GM21528 (cell line): ENCODE results near the gene LPCAT4.

Source experiments
- ATAC-seq: cut with Tn5 transposase; IDR thresholded peaks from one replicate; pipeline ENCODE4 v1.9.1; 2021; ENCODE audit warnings: mild to moderate bottlenecking, moderate library complexity; ENCODE audit not compliant: unreplicated experiment, low FRiP score

LPCAT4 gene

GRCh38 chr15:34339946-34340345 lies 27.1 kb downstream of the LPCAT4 start:
- no peak for ATAC-seq

GRCh38 chr15:34338347-34338746 lies 28.6 kb downstream of the LPCAT4 start:
- no peak for ATAC-seq

- peak; percentile 58 for ATAC-seq
Measured at GRCh38 chr15:34337557-34338306, 29.3 kb downstream of the LPCAT4 start, which contains the start of gene SLC12A6. TSS of gene SLC12A6 (minus strand) at chr15:34337781. CDS start at chr15:34336680, 1,101 bp downstream.

- peak; percentile 3 for ATAC-seq
Measured at GRCh38 chr15:34336991-34337556, 29.9 kb downstream of the LPCAT4 start.

- ATAC-seq: no peak
Measured at GRCh38 chr15:34336231-34336990, 30.6 kb downstream of the LPCAT4 start.

- no peak for ATAC-seq
Measured at GRCh38 chr15:34335176-34336032, 31.6 kb downstream of the LPCAT4 start.

- no peak for ATAC-seq
Measured at GRCh38 chr15:34334672-34335071, 32.3 kb downstream of the LPCAT4 start.

- no peak for ATAC-seq
Measured at GRCh38 chr15:34332553-34333120, 34.4 kb downstream of the LPCAT4 start.

- no peak for ATAC-seq
Measured at GRCh38 chr15:34331809-34332208, 35.2 kb downstream of the LPCAT4 start.

- no peak for ATAC-seq
Measured at GRCh38 chr15:34330279-34330678, 36.7 kb downstream of the LPCAT4 start.

GRCh38 chr15:34329006-34329405 lies 38.0 kb downstream of the LPCAT4 start:
- no peak for ATAC-seq

- ATAC-seq: no peak
Measured at GRCh38 chr15:34327906-34328305, 39.1 kb downstream of the LPCAT4 start.

GRCh38 chr15:34325368-34325767 lies 41.6 kb downstream of the LPCAT4 start:
- no peak for ATAC-seq

- ATAC-seq: no peak
Measured at GRCh38 chr15:34324933-34325332, 42.1 kb downstream of the LPCAT4 start.

- no peak for ATAC-seq
Measured at GRCh38 chr15:34323217-34323616, 43.8 kb downstream of the LPCAT4 start.

- ATAC-seq: peak; percentile 81
Measured at GRCh38 chr15:34318277-34319079, 48.5 kb downstream of the LPCAT4 start.

GRCh38 chr15:34314491-34315490 lies 52.2 kb downstream of the LPCAT4 start:
- no peak for ATAC-seq

- no peak for ATAC-seq
Measured at GRCh38 chr15:34311563-34311962, 55.4 kb downstream of the LPCAT4 start.
